Neural cell (in vitro differentiated cells): ENCODE data around the gene SLC16A12. TPM values are rescaled to one million over a fixed set of nuclear protein-coding genes. Genes with fewer than 3 reads are reported as not detected.

Experiments
- H2AFZ ChIP-seq: fragments of 200-600, 300-800 bp; sonication (generic), shearing (Covaris generic); 2 replicates; pipeline ENCODE4 v1.6.0; 2014; ENCODE audit warnings: low read depth, mild to moderate bottlenecking, antibody characterized with exemption, low read length, moderate library complexity
- H3F3A ChIP-seq: fragments of 200-600 bp; shearing (Covaris generic); 2 replicates; pipeline ENCODE4 v1.6.1; 2016; ENCODE audit warnings: mild to moderate bottlenecking, moderate library complexity, mixed read lengths, antibody characterized with exemption, low read length; ENCODE audit not compliant: insufficient read depth, poor library complexity, severe bottlenecking
- H3K27ac ChIP-seq: fragments of 200-600, 300-800 bp; sonication (generic), shearing (Covaris generic); 2 replicates; pipeline ENCODE4 v1.5.1; 2014; ENCODE audit warnings: mild to moderate bottlenecking, low read length, moderate library complexity
- H3K27me3 ChIP-seq: fragments of 300-800, 200-600 bp; sonication (generic), shearing (Covaris generic); 2 replicates; pipeline ENCODE4 v1.6.0; 2014; ENCODE audit warnings: mild to moderate bottlenecking, low read depth, low read length, moderate library complexity; ENCODE audit not compliant: insufficient read depth
- H3K36me3 ChIP-seq: fragments of 300-800, 200-600 bp; sonication (generic), shearing (Covaris generic); 2 replicates; pipeline ENCODE4 v1.5.1; 2014; ENCODE audit warnings: mild to moderate bottlenecking, antibody characterized with exemption, low read length, moderate library complexity; ENCODE audit not compliant: insufficient read depth
- H3K4me2 ChIP-seq: fragments of 300-800, 200-600 bp; sonication (generic), shearing (Covaris generic); 2 replicates; pipeline ENCODE4 v1.6.0; 2014; ENCODE audit warnings: mild to moderate bottlenecking, low read length
- H3K4me3 ChIP-seq: fragments of 300-800, 200-600 bp; sonication (generic), shearing (Covaris generic); 2 replicates; pipeline ENCODE4 v1.5.1; 2014; ENCODE audit warnings: mild to moderate bottlenecking, low read length, moderate library complexity
- H3K79me2 ChIP-seq: fragments of 200-600 bp; shearing (Covaris generic); replicated peaks from 2 replicates; pipeline ENCODE4 v1.6.0; 2014; ENCODE audit warnings: mild to moderate bottlenecking, low read length, moderate library complexity; ENCODE audit not compliant: insufficient read depth
- H3K9ac ChIP-seq: fragments of 300-800, 200-600 bp; sonication (generic), shearing (Covaris generic); 2 replicates; pipeline ENCODE4 v1.6.1; 2016; ENCODE audit warnings: mild to moderate bottlenecking, low read length, mixed read lengths
- H3K9me2 ChIP-seq: fragments of 200-600 bp; shearing (Covaris generic); 2 replicates; pipeline ENCODE4 v1.6.1; 2016; ENCODE audit warnings: mild to moderate bottlenecking, low read length, mixed read lengths; ENCODE audit not compliant: insufficient read depth
- H3K9me3 ChIP-seq: fragments of 200-600, 300-800 bp; sonication (generic), shearing (Covaris generic); 2 replicates; pipeline ENCODE4 v1.6.1; 2016; ENCODE audit warnings: mild to moderate bottlenecking, mixed run types, low read length, moderate library complexity, mixed read lengths
- H4K20me1 ChIP-seq: fragments of 200-600 bp; shearing (Covaris generic); 2 replicates; pipeline ENCODE4 v1.6.1; 2016; ENCODE audit warnings: mild to moderate bottlenecking, mixed run types; ENCODE audit not compliant: insufficient read depth
- EP300 ChIP-seq: fragments of 450-650 bp; conservative IDR thresholded peaks from 2 replicates; pipeline ENCODE4 v1.6.1; 2014; ENCODE audit warnings: antibody characterized with exemption, mild to moderate bottlenecking, moderate library complexity; ENCODE audit not compliant: poor library complexity, severe bottlenecking
- EZH2 ChIP-seq: fragments of 200-600, 300-800 bp; shearing (Covaris generic), sonication (generic); IDR thresholded peaks from 2 replicates; pipeline ENCODE4 v1.6.1; 2014; ENCODE audit warnings: antibody characterized with exemption, low read length, borderline replicate concordance, mild to moderate bottlenecking; ENCODE audit not compliant: insufficient read depth, poor library complexity, severe bottlenecking
- MXI1 ChIP-seq: fragments of 450-650 bp; conservative IDR thresholded peaks from 2 replicates; pipeline ENCODE4 v1.6.1; 2014; ENCODE audit warnings: antibody characterized with exemption, mild to moderate bottlenecking; ENCODE audit not compliant: poor library complexity, severe bottlenecking
- POLR2AphosphoS5 ChIP-seq: IDR thresholded peaks from 2 replicates; pipeline ENCODE4 v1.6.1; 2012
- RAD21 ChIP-seq: fragments of 450-650 bp; conservative IDR thresholded peaks from 2 replicates; pipeline ENCODE4 v1.6.1; 2014; ENCODE audit warnings: antibody characterized with exemption, mild to moderate bottlenecking, moderate library complexity
- SMC3 ChIP-seq: fragments of 450-650 bp; conservative IDR thresholded peaks from 2 replicates; pipeline ENCODE4 v1.6.1; 2014; ENCODE audit warnings: antibody characterized with exemption, mild to moderate bottlenecking, moderate library complexity; ENCODE audit not compliant: poor library complexity
- TAF1 ChIP-seq: IDR thresholded peaks from 2 replicates; pipeline ENCODE4 v1.6.1; 2012; ENCODE audit warnings: low read depth
- polyA plus RNA-seq: library from polyadenylated mRNA; depleted of rRNA; stranded (reverse); fragments of >200 nt; gene quantifications from 2 replicates; pipeline ENCODE4 v1.2.3, GENCODE V29; 2014
- TF ChIP-seq, protein P1 (sequence below): IDR thresholded peaks from 2 replicates; pipeline ENCODE4 v1.6.1; 2012; ENCODE audit warnings: borderline replicate concordance
- TF ChIP-seq, protein P2 (sequence below): fragments of 450-650 bp; IDR thresholded peaks from 2 replicates; pipeline ENCODE4 v1.5.1; 2014; ENCODE audit warnings: antibody characterized with exemption, mild to moderate bottlenecking, moderate library complexity; ENCODE audit not compliant: poor library complexity, severe bottlenecking

The SLC16A12 gene
- polyA plus RNA-seq, 1 donor from 2014 or later = 0.04 TPM

DNA sequence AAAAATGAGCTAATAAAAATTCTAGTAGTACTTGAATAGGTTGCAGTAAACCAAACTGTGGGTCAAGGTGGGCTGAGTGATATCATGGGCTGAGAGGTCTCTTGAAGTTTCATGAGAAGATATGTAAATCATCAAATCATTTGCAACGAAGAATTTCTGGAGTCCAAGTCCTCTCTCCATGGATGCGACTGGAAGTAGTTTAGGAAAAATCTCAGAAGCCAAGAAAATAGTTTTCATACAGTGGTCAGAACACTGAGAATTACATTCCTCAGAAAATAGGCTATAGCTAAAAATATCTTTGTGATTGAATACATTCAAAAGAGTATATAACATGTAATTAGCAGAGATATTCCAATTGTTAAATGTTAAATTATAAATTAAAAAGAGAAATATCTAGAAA lies 146.6 kb downstream of the SLC16A12 start:
- TF ChIP-seq, protein P1, sequence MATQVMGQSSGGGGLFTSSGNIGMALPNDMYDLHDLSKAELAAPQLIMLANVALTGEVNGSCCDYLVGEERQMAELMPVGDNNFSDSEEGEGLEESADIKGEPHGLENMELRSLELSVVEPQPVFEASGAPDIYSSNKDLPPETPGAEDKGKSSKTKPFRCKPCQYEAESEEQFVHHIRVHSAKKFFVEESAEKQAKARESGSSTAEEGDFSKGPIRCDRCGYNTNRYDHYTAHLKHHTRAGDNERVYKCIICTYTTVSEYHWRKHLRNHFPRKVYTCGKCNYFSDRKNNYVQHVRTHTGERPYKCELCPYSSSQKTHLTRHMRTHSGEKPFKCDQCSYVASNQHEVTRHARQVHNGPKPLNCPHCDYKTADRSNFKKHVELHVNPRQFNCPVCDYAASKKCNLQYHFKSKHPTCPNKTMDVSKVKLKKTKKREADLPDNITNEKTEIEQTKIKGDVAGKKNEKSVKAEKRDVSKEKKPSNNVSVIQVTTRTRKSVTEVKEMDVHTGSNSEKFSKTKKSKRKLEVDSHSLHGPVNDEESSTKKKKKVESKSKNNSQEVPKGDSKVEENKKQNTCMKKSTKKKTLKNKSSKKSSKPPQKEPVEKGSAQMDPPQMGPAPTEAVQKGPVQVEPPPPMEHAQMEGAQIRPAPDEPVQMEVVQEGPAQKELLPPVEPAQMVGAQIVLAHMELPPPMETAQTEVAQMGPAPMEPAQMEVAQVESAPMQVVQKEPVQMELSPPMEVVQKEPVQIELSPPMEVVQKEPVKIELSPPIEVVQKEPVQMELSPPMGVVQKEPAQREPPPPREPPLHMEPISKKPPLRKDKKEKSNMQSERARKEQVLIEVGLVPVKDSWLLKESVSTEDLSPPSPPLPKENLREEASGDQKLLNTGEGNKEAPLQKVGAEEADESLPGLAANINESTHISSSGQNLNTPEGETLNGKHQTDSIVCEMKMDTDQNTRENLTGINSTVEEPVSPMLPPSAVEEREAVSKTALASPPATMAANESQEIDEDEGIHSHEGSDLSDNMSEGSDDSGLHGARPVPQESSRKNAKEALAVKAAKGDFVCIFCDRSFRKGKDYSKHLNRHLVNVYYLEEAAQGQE = no peak
- no peak for TF ChIP-seq EZH2
- Histone ChIP-seq H3K36me3 (no peaks in the 10 kb centered on the region), H3K9ac (no peak overlapping the region), H3K27me3 (no peaks in the 10 kb centered on the region), H3K9me2 (no peaks in the 10 kb centered on the region), H3K4me2 (no peak overlapping the region), H3K27ac (no peak overlapping the region), H3K4me3 (no peak overlapping the region), H3K9me3 (no peaks in the 10 kb centered on the region), H3K79me2 (no peaks in the 10 kb centered on the region), H2AFZ (no peak overlapping the region), H3F3A (no peaks in the 10 kb centered on the region), H4K20me1 (no peaks in the 10 kb centered on the region)

GRCh38 chr10:89384474-89385340 lies 150.7 kb downstream of the SLC16A12 start:
- H3K4me2 ChIP-seq = no peak overlapping the region
- no peaks in the 10 kb centered on the region for H3F3A ChIP-seq
- no peaks in the 10 kb centered on the region for H3K9me3 ChIP-seq
- TF ChIP-seq, protein P2, sequence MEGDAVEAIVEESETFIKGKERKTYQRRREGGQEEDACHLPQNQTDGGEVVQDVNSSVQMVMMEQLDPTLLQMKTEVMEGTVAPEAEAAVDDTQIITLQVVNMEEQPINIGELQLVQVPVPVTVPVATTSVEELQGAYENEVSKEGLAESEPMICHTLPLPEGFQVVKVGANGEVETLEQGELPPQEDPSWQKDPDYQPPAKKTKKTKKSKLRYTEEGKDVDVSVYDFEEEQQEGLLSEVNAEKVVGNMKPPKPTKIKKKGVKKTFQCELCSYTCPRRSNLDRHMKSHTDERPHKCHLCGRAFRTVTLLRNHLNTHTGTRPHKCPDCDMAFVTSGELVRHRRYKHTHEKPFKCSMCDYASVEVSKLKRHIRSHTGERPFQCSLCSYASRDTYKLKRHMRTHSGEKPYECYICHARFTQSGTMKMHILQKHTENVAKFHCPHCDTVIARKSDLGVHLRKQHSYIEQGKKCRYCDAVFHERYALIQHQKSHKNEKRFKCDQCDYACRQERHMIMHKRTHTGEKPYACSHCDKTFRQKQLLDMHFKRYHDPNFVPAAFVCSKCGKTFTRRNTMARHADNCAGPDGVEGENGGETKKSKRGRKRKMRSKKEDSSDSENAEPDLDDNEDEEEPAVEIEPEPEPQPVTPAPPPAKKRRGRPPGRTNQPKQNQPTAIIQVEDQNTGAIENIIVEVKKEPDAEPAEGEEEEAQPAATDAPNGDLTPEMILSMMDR = no peak
- TF ChIP-seq EZH2 (no peak), POLR2AphosphoS5 (no peak), SMC3 (no peak), EP300 (no peak), TAF1 (no peak), MXI1 (no peak), RAD21 (no peak)
- TF ChIP-seq, protein P1 = no peak
- no peaks in the 10 kb centered on the region for H3K36me3 ChIP-seq
- H3K4me3 ChIP-seq = no peak overlapping the region
- no peak overlapping the region for H3K9ac ChIP-seq
- no peaks in the 10 kb centered on the region for H3K79me2 ChIP-seq
- no peaks in the 10 kb centered on the region for H4K20me1 ChIP-seq
- H2AFZ ChIP-seq = no peak overlapping the region
- H3K27ac ChIP-seq = no peak overlapping the region
- H3K27me3 ChIP-seq = no peaks in the 10 kb centered on the region
- no peaks in the 10 kb centered on the region for H3K9me2 ChIP-seq
